Trophoblast cell (in vitro differentiated cells and primary cell): ENCODE data around the gene SLC16A9.

ENCODE experiments used
- DNase-seq, 2 donors: peaks; one replicate each; pipeline ENCODE4 v3.0.0-alpha.2; 2016
- H2AFZ ChIP-seq: 2 replicates; pipeline ENCODE4 v1.6.1; 2013; ENCODE audit warnings: low read length, moderate library complexity, mild to moderate bottlenecking; ENCODE audit not compliant: insufficient read depth, poor library complexity
- H2AK5ac ChIP-seq: 2 replicates; pipeline ENCODE4 v1.6.1; 2013; ENCODE audit warnings: mild to moderate bottlenecking, low read length
- H2BK120ac ChIP-seq: 2 replicates; pipeline ENCODE4 v1.6.1; 2013; ENCODE audit warnings: low read length, mild to moderate bottlenecking, moderate library complexity; ENCODE audit not compliant: insufficient read depth, poor library complexity
- H2BK12ac ChIP-seq: 2 replicates; pipeline ENCODE4 v1.6.1; 2013; ENCODE audit warnings: mild to moderate bottlenecking, low read length, moderate library complexity
- H2BK5ac ChIP-seq: 2 replicates; pipeline ENCODE4 v1.6.1; 2013; ENCODE audit warnings: low read length, low read depth, moderate library complexity, mild to moderate bottlenecking; ENCODE audit not compliant: poor library complexity
- H3K14ac ChIP-seq: 2 replicates; pipeline ENCODE4 v1.6.1; 2013; ENCODE audit warnings: mild to moderate bottlenecking, low read length
- H3K18ac ChIP-seq: 2 replicates; pipeline ENCODE4 v1.6.1; 2013; ENCODE audit warnings: mild to moderate bottlenecking, low read length
- H3K23ac ChIP-seq: 2 replicates; pipeline ENCODE4 v1.6.1; 2013; ENCODE audit warnings: low read length
- H3K27ac ChIP-seq: 2 replicates; pipeline ENCODE4 v1.5.1; 2013; ENCODE audit warnings: low read depth, mild to moderate bottlenecking, inconsistent platforms, low read length, moderate library complexity
- H3K27me3 ChIP-seq: 2 replicates; pipeline ENCODE4 v1.6.1; 2013; ENCODE audit warnings: inconsistent platforms, mild to moderate bottlenecking, low read length, moderate library complexity; ENCODE audit not compliant: insufficient read depth
- H3K36me3 ChIP-seq, 2 experiments: 1 replicate in 1 of 2; 2 replicates in 1 of 2; pipeline ENCODE4 v1.6.1; 2013; ENCODE audit warnings: low read length in 2 of 2, mild to moderate bottlenecking in 2 of 2, moderate library complexity in 1 of 2; ENCODE audit not compliant: insufficient read depth in 2 of 2, control insufficient read depth in 1 of 2
- H3K4ac ChIP-seq: 2 replicates; pipeline ENCODE4 v1.6.1; 2013; ENCODE audit warnings: low read depth, mild to moderate bottlenecking, low read length, moderate library complexity
- H3K4me1 ChIP-seq, 2 experiments: 1 replicate in 1 of 2; 2 replicates in 1 of 2; pipeline ENCODE4 v1.6.1; 2013; ENCODE audit warnings: low read length in 2 of 2, mild to moderate bottlenecking in 2 of 2, moderate library complexity in 1 of 2; ENCODE audit not compliant: insufficient read depth in 2 of 2, control insufficient read depth in 1 of 2
- H3K4me2 ChIP-seq: 2 replicates; pipeline ENCODE4 v1.6.1; 2013; ENCODE audit warnings: inconsistent platforms, mild to moderate bottlenecking, low read length, moderate library complexity
- H3K4me3 ChIP-seq: 2 replicates; pipeline ENCODE4 v1.5.1; 2013; ENCODE audit warnings: mild to moderate bottlenecking, low read depth, low read length, inconsistent platforms
- H3K79me1 ChIP-seq: one replicate; pipeline ENCODE4 v1.6.1; 2013; ENCODE audit warnings: low read length
- H3K79me2 ChIP-seq: 2 replicates; pipeline ENCODE4 v1.6.1; 2013; ENCODE audit warnings: low read length, mild to moderate bottlenecking; ENCODE audit not compliant: control insufficient read depth, insufficient read depth, poor library complexity
- H3K9ac ChIP-seq: 2 replicates; pipeline ENCODE4 v1.6.1; 2013; ENCODE audit warnings: mild to moderate bottlenecking, low read length
- H3K9me3 ChIP-seq: 2 replicates; pipeline ENCODE4 v1.6.1; 2013; ENCODE audit warnings: low read depth, mild to moderate bottlenecking, control low read depth, inconsistent platforms, low read length; ENCODE audit not compliant: insufficient read depth
- H4K12ac ChIP-seq: 2 replicates; pipeline ENCODE4 v1.6.1; 2013; ENCODE audit warnings: low read depth, mild to moderate bottlenecking, low read length, moderate library complexity
- H4K8ac ChIP-seq: 2 replicates; pipeline ENCODE4 v1.6.1; 2013; ENCODE audit warnings: low read depth, mild to moderate bottlenecking, low read length, moderate library complexity
- H4K91ac ChIP-seq: one replicate; pipeline ENCODE4 v1.6.1; 2013; ENCODE audit warnings: low read depth, mild to moderate bottlenecking, low read length, moderate library complexity
- WGBS: extraction: QIAGEN DNeasy Blood & Tissue Kit; methylation state at CpG from one replicate; pipeline ENCODE4 v1.1.7; 2013; ENCODE audit warnings: missing lambda C conversion rate; ENCODE audit not compliant: insufficient read length, insufficient coverage; ENCODE audit errors: extremely low coverage; 5-methylcytosine and 5-hydroxymethylcytosine counted together

The SLC16A9 gene

GRCh38 chr10:59718257-59718656 lies 8.6 kb upstream of the SLC16A9 start:
- no peaks in the 10 kb centered on the region for H3K4me1 ChIP-seq
- H3K14ac ChIP-seq: no peak overlapping the region
- H3K9ac ChIP-seq: no peak overlapping the region
- peaks cover 3% of the 10 kb centered on the region for H3K79me1 ChIP-seq
- no CpG with 5 or more reads among the region's 2 CpGs for WGBS
- H4K12ac ChIP-seq: no peak overlapping the region
- no peak for DNase-seq
- no peaks in the 10 kb centered on the region for H3K79me2 ChIP-seq
- no peak overlapping the region for H2BK120ac ChIP-seq
- H3K36me3 ChIP-seq: no peaks in the 10 kb centered on the region
- H3K4me2 ChIP-seq: no peak overlapping the region
- no peak overlapping the region for H2BK5ac ChIP-seq
- no peak overlapping the region for H2AK5ac ChIP-seq
- H3K4ac ChIP-seq: no peak overlapping the region
- H2BK12ac ChIP-seq: no peak overlapping the region
- H4K91ac ChIP-seq: no peak overlapping the region
- H3K23ac ChIP-seq: no peak overlapping the region
- no peak overlapping the region for H3K27ac ChIP-seq
- H3K4me3 ChIP-seq: no peak overlapping the region
- no peak overlapping the region for H4K8ac ChIP-seq
- H2AFZ ChIP-seq: no peak overlapping the region
- H3K18ac ChIP-seq: no peak overlapping the region
- no peaks in the 10 kb centered on the region for H3K9me3 ChIP-seq
- no peaks in the 10 kb centered on the region for H3K27me3 ChIP-seq

DNA sequence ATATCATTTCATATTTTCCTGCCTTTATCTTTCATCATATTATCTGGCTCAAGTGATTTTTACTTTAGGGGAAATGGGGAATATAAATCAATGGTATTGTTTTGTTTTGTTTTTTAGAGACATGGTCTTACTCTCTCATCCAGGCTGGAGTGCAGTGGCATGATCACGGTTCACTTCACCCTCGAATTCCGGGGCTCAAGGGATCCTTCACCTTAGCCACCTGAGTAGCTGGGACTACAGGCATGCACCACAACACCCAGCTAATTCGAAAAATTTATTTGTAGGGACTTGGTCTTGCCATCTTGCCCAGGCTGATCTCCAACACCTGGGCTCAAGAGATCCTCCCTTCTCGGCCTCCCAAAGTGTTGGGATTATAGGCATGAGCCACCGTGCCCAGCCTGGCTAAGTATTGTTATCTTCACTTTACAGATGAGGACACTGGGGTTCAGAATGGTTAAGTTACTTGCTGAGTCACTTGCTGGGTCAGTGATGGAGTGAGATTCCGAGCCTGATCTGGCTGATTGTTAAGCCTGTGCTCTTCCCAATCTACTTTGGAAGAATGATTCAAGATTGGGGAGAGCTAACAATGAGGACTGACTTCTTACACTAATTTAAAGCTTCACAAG lies 3.7 kb upstream of the SLC16A9 start:
- no peaks in the 10 kb centered on the region for H3K27me3 ChIP-seq
- no peak overlapping the region for H3K4me2 ChIP-seq
- H2AFZ ChIP-seq: no peak overlapping the region
- no peak overlapping the region for H4K8ac ChIP-seq
- H4K12ac ChIP-seq: no peak overlapping the region
- H3K79me1 ChIP-seq: peaks cover 15% of the 10 kb centered on the region
- no peak overlapping the region for H2BK5ac ChIP-seq
- no peak overlapping the region for H3K18ac ChIP-seq
- H3K9me3 ChIP-seq: no peaks in the 10 kb centered on the region
- no peak overlapping the region for H3K4me3 ChIP-seq
- H2BK12ac ChIP-seq: peak overlapping the region; percentile 11
- peaks cover 7% of the 10 kb centered on the region for H3K79me2 ChIP-seq
- H2AK5ac ChIP-seq: peak overlapping the region; percentile 15
- no peak overlapping the region for H3K27ac ChIP-seq
- no CpG with 5 or more reads among the region's 7 CpGs for WGBS
- H3K4me1 ChIP-seq: peaks cover 9 to 19% of the 10 kb centered on the region in 2 experiments
- H2BK120ac ChIP-seq: peak overlapping the region; percentile 75
- no peak for DNase-seq
- H3K36me3 ChIP-seq: no peaks in the 10 kb centered on the region
- H3K14ac ChIP-seq: no peak overlapping the region
- H3K23ac ChIP-seq: no peak overlapping the region
- no peak overlapping the region for H3K9ac ChIP-seq
- H3K4ac ChIP-seq: no peak overlapping the region
- H4K91ac ChIP-seq: no peak overlapping the region

- no peak overlapping the region for H2AK5ac ChIP-seq
- H2BK5ac ChIP-seq: no peak overlapping the region
- no peak overlapping the region for H3K18ac ChIP-seq
- no peaks in the 10 kb centered on the region for H3K36me3 ChIP-seq
- peak overlapping the region; percentile 54 for H3K27ac ChIP-seq
- H3K9ac ChIP-seq: no peak overlapping the region
- no peak overlapping the region for H3K23ac ChIP-seq
- no peak overlapping the region for H4K12ac ChIP-seq
- no peak overlapping the region for H3K4me2 ChIP-seq
- H3K27me3 ChIP-seq: no peaks in the 10 kb centered on the region
- DNase-seq: peak; percentile 28 to 54
- H2BK12ac ChIP-seq: no peak overlapping the region
- H4K8ac ChIP-seq: no peak overlapping the region
- no peak overlapping the region for H3K4ac ChIP-seq
- H2AFZ ChIP-seq: no peak overlapping the region
- H3K4me3 ChIP-seq: no peak overlapping the region
- H3K9me3 ChIP-seq: no peaks in the 10 kb centered on the region
- H3K79me1 ChIP-seq: peaks cover 15% of the 10 kb centered on the region
- H3K79me2 ChIP-seq: peaks cover 7% of the 10 kb centered on the region
- H2BK120ac ChIP-seq: no peak overlapping the region
- H3K4me1 ChIP-seq: peaks cover 9 to 19% of the 10 kb centered on the region in 2 experiments
- no peak overlapping the region for H4K91ac ChIP-seq
- no CpG with 5 or more reads among the region's 3 CpGs for WGBS
- no peak overlapping the region for H3K14ac ChIP-seq
Observed at GRCh38 chr10:59711871-59712494, 2.3 kb upstream of the SLC16A9 start.

- Histone ChIP-seq H4K8ac (peak overlapping the region; percentile 69), H3K4ac (peak overlapping the region; percentile 4), H3K14ac (peak overlapping the region; percentile 49), H3K9ac (peak overlapping the region; percentile 88), H3K4me2 (peak overlapping the region; percentile 100), H3K23ac (no peak overlapping the region), H3K9me3 (no peaks in the 10 kb centered on the region), H3K18ac (peak overlapping the region; percentile 54), H3K79me1 (peaks cover 15% of the 10 kb centered on the region), H3K4me3 (peak overlapping the region; percentile 78), H3K27ac (no peak overlapping the region), H3K27me3 (no peaks in the 10 kb centered on the region), H2AFZ (peak overlapping the region; percentile 85), H3K79me2 (peaks cover 7% of the 10 kb centered on the region), H2BK12ac (no peak overlapping the region), H4K12ac (peak overlapping the region; percentile 59), H3K36me3 (no peaks in the 10 kb centered on the region), H3K4me1 (peaks cover 9 to 19% of the 10 kb centered on the region in 2 experiments), H2BK5ac (no peak overlapping the region), H2AK5ac (no peak overlapping the region), H4K91ac (peak overlapping the region; percentile 61), H2BK120ac (peak overlapping the region; percentile 48)
- DNase-seq: peak in 1 of 2 donors; percentile 1
- no CpG with 5 or more reads among the region's 42 CpGs for WGBS
Observed at GRCh38 chr10:59708816-59709394, 745 bp downstream of the SLC16A9 start.
